HEK293T (cell line): ENCODE measurements around the gene PLCG1.
A peak's percentile ranks its signal among the peaks of the same experiment; 100 is the strongest.

Experiments used
- ARNT ChIP-seq: fragments of 450-650 bp; IDR thresholded peaks from 2 replicates; pipeline ENCODE4 v1.6.1; 2017; ENCODE audit warnings: mild to moderate bottlenecking
- BHLHE40 ChIP-seq: fragments of 450-650 bp; IDR thresholded peaks from 2 replicates; pipeline ENCODE4 v1.6.1; 2016; ENCODE audit warnings: mild to moderate bottlenecking, moderate library complexity, borderline replicate concordance
- FOXA1 ChIP-seq: fragments of 450-650 bp; IDR thresholded peaks from 2 replicates; pipeline ENCODE4 v1.6.1; 2016; ENCODE audit warnings: mild to moderate bottlenecking
- FOXM1 ChIP-seq: fragments of 450-650 bp; IDR thresholded peaks from 2 replicates; pipeline ENCODE4 v1.6.1; 2017; ENCODE audit warnings: mild to moderate bottlenecking, borderline replicate concordance
- NFRKB ChIP-seq: fragments of 450-650 bp; IDR thresholded peaks from 2 replicates; pipeline ENCODE4 v1.6.1; 2016; ENCODE audit warnings: mild to moderate bottlenecking, moderate library complexity
- SP1 ChIP-seq: fragments of 450-650 bp; IDR thresholded peaks from 2 replicates; pipeline ENCODE4 v1.6.1; 2017
- SUZ12 ChIP-seq: fragments of 450-650 bp; IDR thresholded peaks from 2 replicates; pipeline ENCODE4 v1.6.1; 2016; ENCODE audit warnings: mild to moderate bottlenecking

DNA sequence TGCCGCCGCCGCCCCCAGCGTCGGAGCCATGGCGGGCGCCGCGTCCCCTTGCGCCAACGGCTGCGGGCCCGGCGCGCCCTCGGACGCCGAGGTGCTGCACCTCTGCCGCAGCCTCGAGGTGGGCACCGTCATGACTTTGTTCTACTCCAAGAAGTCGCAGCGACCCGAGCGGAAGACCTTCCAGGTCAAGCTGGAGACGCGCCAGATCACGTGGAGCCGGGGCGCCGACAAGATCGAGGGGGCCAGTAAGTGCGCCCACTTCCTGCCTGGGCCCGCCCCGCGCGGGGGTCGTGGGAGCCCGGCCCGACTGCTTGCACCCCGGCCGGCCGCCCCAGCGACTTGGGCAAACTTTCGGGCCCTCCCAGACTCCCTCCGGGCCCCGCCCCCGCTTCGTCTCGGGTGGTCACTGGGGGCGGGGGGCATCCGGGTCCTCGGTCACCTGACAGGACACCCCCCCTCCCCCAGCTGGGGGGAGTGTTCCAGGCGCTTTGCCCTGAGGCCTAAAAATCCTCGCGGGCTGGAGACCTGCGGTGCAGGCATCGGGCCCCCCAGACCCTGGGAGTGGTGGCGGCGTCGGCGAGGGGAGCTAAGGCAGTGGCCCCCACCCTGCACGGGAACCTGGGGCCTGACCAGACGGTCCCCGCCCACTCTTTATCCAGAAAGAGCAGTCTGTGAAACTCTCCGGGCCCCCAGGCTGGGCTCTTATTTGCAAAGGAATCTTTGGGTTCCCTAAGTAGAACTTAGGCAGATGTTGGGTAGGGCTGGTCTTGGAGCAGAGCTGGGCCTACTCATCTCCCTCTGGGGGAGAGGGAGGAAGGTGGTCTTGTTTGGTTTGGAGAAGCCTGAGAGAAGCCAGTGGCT lies 501 bp downstream of the PLCG1 start:
- TF ChIP-seq NFRKB = no peak
- TF ChIP-seq SP1 = no peak
- TF ChIP-seq FOXM1 = peak; percentile 80; the same call in 1 of the 2 replicates
- TF ChIP-seq FOXA1 = no peak
- TF ChIP-seq ARNT = no peak
- no peak for TF ChIP-seq SUZ12
- TF ChIP-seq BHLHE40 = no peak
